ENCODE data around the gene USP17L19.
"Not testable (repeated sequence)": the region's sequence is repeated elsewhere in the genome, so short reads cannot be mapped to it uniquely, and the experiment has no call there.

DNA sequence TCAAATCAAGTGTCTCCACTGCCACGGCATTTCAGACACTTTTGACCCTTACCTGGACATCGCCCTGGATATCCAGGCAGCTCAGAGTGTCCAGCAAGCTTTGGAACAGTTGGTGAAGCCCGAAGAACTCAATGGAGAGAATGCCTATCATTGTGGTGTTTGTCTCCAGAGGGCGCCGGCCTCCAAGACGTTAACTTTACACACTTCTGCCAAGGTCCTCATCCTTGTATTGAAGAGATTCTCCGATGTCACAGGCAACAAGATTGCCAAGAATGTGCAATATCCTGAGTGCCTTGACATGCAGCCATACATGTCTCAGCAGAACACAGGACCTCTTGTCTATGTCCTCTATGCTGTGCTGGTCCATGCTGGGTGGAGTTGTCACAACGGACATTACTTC is 22.9 kb upstream of the USP17L19 start:
- TF ChIP-seq POLR2AphosphoS5 (IDR thresholded peaks at IDR 0.05) = not testable (repeated sequence)
- TF ChIP-seq, protein P1, sequence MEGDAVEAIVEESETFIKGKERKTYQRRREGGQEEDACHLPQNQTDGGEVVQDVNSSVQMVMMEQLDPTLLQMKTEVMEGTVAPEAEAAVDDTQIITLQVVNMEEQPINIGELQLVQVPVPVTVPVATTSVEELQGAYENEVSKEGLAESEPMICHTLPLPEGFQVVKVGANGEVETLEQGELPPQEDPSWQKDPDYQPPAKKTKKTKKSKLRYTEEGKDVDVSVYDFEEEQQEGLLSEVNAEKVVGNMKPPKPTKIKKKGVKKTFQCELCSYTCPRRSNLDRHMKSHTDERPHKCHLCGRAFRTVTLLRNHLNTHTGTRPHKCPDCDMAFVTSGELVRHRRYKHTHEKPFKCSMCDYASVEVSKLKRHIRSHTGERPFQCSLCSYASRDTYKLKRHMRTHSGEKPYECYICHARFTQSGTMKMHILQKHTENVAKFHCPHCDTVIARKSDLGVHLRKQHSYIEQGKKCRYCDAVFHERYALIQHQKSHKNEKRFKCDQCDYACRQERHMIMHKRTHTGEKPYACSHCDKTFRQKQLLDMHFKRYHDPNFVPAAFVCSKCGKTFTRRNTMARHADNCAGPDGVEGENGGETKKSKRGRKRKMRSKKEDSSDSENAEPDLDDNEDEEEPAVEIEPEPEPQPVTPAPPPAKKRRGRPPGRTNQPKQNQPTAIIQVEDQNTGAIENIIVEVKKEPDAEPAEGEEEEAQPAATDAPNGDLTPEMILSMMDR (IDR thresholded peaks at IDR 0.05) = not testable (repeated sequence)
